SK-N-SH treated with all-trans-retinoic acid at 6 μM for 48 hours (cell line): ENCODE data around the gene TTYH2.

Source experiments
- ATAC-seq: fragments of 200-7000 bp; cut with Tn5 transposase; 3 replicates; pipeline ENCODE4 v1.9.1; 2020; ENCODE audit warnings: mild to moderate bottlenecking, moderate library complexity
- BACH2 ChIP-seq: fragments of 250-450 bp; sonication (Bioruptor Pico); IDR thresholded peaks from 2 replicates; pipeline ENCODE4 v1.9.0; 2021; ENCODE audit warnings: mild to moderate bottlenecking, borderline replicate concordance
- CSDC2 ChIP-seq: fragments of 250-450 bp; sonication (Bioruptor Pico); IDR thresholded peaks from 2 replicates; pipeline ENCODE4 v1.5.0; 2020; ENCODE audit warnings: mild to moderate bottlenecking, moderate library complexity
- CSRNP3 ChIP-seq: fragments of 250-450 bp; sonication (Bioruptor Pico); IDR thresholded peaks from 2 replicates; pipeline ENCODE4 v1.5.1; 2021; ENCODE audit warnings: mild to moderate bottlenecking, moderate library complexity
- GLIS3 ChIP-seq: fragments of 250-450 bp; sonication (Bioruptor Pico); IDR thresholded peaks from 2 replicates; pipeline ENCODE4 v1.5.0; 2020; ENCODE audit warnings: mild to moderate bottlenecking, moderate library complexity
- ISL1 ChIP-seq: fragments of 250-450 bp; sonication (Bioruptor Pico); IDR thresholded peaks from 2 replicates; pipeline ENCODE4 v2.1.2; 2022; ENCODE audit warnings: mild to moderate bottlenecking, moderate library complexity
- OSR1 ChIP-seq: fragments of 250-450 bp; sonication (Bioruptor Pico); IDR thresholded peaks from 2 replicates; pipeline ENCODE4 v1.8.0; 2022; ENCODE audit warnings: moderate library complexity, mild to moderate bottlenecking, inconsistent platforms
- PATZ1 ChIP-seq: fragments of 250-450 bp; sonication (Bioruptor Pico); IDR thresholded peaks from 2 replicates; pipeline ENCODE4 v1.8.0; 2020; ENCODE audit warnings: mild to moderate bottlenecking, moderate library complexity, borderline replicate concordance
- POU6F1 ChIP-seq: fragments of 250-450 bp; sonication (Bioruptor Pico); IDR thresholded peaks from 2 replicates; pipeline ENCODE4 v1.8.0; 2021; ENCODE audit warnings: low read depth, mild to moderate bottlenecking, moderate library complexity, borderline replicate concordance
- PPARA ChIP-seq: fragments of 250-450 bp; sonication (Bioruptor Pico); IDR thresholded peaks from 2 replicates; pipeline ENCODE4 v1.5.0; 2020; ENCODE audit warnings: mild to moderate bottlenecking, borderline replicate concordance
- RARB ChIP-seq: fragments of 250-450 bp; sonication (Bioruptor Pico); IDR thresholded peaks from 2 replicates; pipeline ENCODE4 v1.8.0; 2021; ENCODE audit warnings: mild to moderate bottlenecking, moderate library complexity
- SNAI2 ChIP-seq: fragments of 250-450 bp; sonication (Bioruptor Pico); IDR thresholded peaks from 2 replicates; pipeline ENCODE4 v1.5.0; 2020; ENCODE audit warnings: mild to moderate bottlenecking, moderate library complexity
- TCF4 ChIP-seq: fragments of 250-450 bp; sonication (Bioruptor Pico); IDR thresholded peaks from 2 replicates; pipeline ENCODE4 v1.8.0; 2021; ENCODE audit warnings: mild to moderate bottlenecking, moderate library complexity, borderline replicate concordance
- TSHZ2 ChIP-seq: fragments of 250-450 bp; sonication (Bioruptor Pico); IDR thresholded peaks from 2 replicates; pipeline ENCODE4 v1.5.0; 2020; ENCODE audit warnings: mild to moderate bottlenecking, moderate library complexity
- ZC3H10 ChIP-seq: fragments of 250-450 bp; sonication (Bioruptor Pico); IDR thresholded peaks from 2 replicates; pipeline ENCODE4 v1.5.1; 2021; ENCODE audit warnings: mild to moderate bottlenecking, moderate library complexity
- ZFP3 ChIP-seq: fragments of 250-450 bp; sonication (Bioruptor Pico); IDR thresholded peaks from 2 replicates; pipeline ENCODE4 v1.5.0; 2020; ENCODE audit warnings: mild to moderate bottlenecking, moderate library complexity
- ZFP30 ChIP-seq: fragments of 450-650 bp; formaldehyde crosslinking; IDR thresholded peaks from 2 replicates; pipeline ENCODE4 v1.5.0; 2022; ENCODE audit warnings: mild to moderate bottlenecking, moderate library complexity
- ZNF565 ChIP-seq: fragments of 450-650 bp; formaldehyde crosslinking; conservative IDR thresholded peaks from 2 replicates; pipeline ENCODE4 v1.5.0; 2020; ENCODE audit warnings: low read depth, mild to moderate bottlenecking, moderate library complexity
- ZNF8 ChIP-seq: fragments of 450-650 bp; formaldehyde crosslinking; IDR thresholded peaks from 2 replicates; pipeline ENCODE4 v1.5.0; 2020; ENCODE audit warnings: mild to moderate bottlenecking, moderate library complexity

TTYH2 gene

GRCh38 chr17:74271901-74272561, 58.7 kb downstream of the TTYH2 start:
- ATAC-seq, result no peak
- TF ChIP-seq GLIS3 (no peak), ZFP3 (CRISPR knock-in tag) (no peak), ZNF8 (CRISPR knock-in tag) (no peak), CSRNP3 (CRISPR knock-in tag) (no peak), PPARA (CRISPR knock-in tag) (no peak), ZFP30 (CRISPR knock-in tag) (no peak), SNAI2 (CRISPR knock-in tag) (no peak), PATZ1 (no peak), ZC3H10 (no peak), ZNF565 (CRISPR knock-in tag) (no peak), POU6F1 (CRISPR knock-in tag) (no peak), TCF4 (CRISPR knock-in tag) (no peak), OSR1 (no peak)
- TF ChIP-seq, all 23 proteins: peak for 0

- no peak for ATAC-seq
- no peak for TF ChIP-seq ISL1 (CRISPR knock-in tag)
These were observed 59.4 kb downstream of the TTYH2 start for GRCh38 chr17:74272731-74273201.

- ATAC-seq, result no peak
- TF ChIP-seq ZFP3 (CRISPR knock-in tag), result no peak
- no peak for TF ChIP-seq ZFP30 (CRISPR knock-in tag)
- TF ChIP-seq TSHZ2 (CRISPR knock-in tag), result no peak
- no peak for TF ChIP-seq ZNF565 (CRISPR knock-in tag)
These were observed 60.8 kb downstream of the TTYH2 start, which contains the start of gene DNAI2 for GRCh38 chr17:74274060-74274708. TSS of gene DNAI2 (plus strand) at chr17:74274234. CDS start at chr17:74281818, 7,584 bp downstream.

GRCh38 chr17:74274709-74275340, 61.5 kb downstream of the TTYH2 start:
- ATAC-seq, result no peak
- TF ChIP-seq BACH2 (no peak), GLIS3 (no peak), RARB (CRISPR knock-in tag) (no peak), SNAI2 (CRISPR knock-in tag) (no peak), TSHZ2 (CRISPR knock-in tag) (no peak), CSDC2 (CRISPR knock-in tag) (no peak), ZNF565 (CRISPR knock-in tag) (no peak), PPARA (CRISPR knock-in tag) (no peak), ISL1 (CRISPR knock-in tag) (no peak), CSRNP3 (CRISPR knock-in tag) (no peak), PATZ1 (no peak), ZFP30 (CRISPR knock-in tag) (no peak)
